HG03439 (cell line): Measurements from ENCODE around the gene NLRP6.
"Not testable (repeated sequence)": the region's sequence is repeated elsewhere in the genome, so short reads cannot be mapped to it uniquely, and the experiment has no call there.

Source experiments
- ATAC-seq: cut with Tn5 transposase; IDR thresholded peaks from one replicate; pipeline ENCODE4 v1.9.1; 2021; ENCODE audit warnings: mild to moderate bottlenecking, moderate library complexity; ENCODE audit not compliant: unreplicated experiment

Gene NLRP6

DNA sequence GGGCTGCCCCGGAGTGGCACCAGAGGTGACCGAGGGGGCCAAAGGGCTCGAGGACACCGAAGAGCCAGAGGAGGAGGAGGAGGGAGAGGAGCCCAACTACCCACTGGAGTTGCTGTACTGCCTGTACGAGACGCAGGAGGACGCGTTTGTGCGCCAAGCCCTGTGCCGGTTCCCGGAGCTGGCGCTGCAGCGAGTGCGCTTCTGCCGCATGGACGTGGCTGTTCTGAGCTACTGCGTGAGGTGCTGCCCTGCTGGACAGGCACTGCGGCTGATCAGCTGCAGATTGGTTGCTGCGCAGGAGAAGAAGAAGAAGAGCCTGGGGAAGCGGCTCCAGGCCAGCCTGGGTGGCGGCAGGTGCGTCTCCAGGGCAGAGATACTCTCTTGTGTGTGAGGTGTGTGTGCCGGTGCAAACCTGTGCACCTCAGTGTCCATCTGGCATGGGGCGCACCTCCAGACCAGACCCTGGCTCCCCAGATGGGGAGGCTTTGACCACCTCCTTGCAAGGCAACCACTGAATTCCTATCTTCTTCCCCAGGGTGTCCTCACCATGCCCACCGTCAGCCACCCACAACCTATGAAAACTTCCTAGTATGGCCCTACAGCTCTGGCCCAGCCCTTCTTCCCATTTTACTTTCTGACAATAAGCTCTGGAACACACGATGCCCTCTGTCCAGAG lies 3.4 kb downstream of the NLRP6 start:
- no peak for ATAC-seq

DNA sequence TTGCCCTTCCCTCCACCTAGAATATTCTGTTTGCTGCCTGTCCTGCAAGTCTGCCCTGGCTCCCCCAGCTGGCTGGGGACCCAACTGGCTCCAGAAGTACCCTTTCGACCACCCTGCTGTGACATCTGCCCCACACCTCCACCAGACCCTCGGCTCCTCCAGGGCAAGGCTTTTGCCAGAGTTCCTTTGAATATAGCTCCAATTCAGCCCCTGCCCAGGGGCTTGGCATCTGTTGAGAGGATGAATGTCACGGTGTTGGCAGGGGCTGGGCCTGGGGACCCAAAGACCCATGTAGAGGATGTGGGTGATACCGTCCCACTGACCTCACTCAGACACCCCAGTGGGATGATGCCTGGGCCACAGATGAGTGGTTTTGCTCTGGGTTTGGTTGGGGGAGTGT lies 4.0 kb downstream of the NLRP6 start:
- no peak for ATAC-seq

DNA sequence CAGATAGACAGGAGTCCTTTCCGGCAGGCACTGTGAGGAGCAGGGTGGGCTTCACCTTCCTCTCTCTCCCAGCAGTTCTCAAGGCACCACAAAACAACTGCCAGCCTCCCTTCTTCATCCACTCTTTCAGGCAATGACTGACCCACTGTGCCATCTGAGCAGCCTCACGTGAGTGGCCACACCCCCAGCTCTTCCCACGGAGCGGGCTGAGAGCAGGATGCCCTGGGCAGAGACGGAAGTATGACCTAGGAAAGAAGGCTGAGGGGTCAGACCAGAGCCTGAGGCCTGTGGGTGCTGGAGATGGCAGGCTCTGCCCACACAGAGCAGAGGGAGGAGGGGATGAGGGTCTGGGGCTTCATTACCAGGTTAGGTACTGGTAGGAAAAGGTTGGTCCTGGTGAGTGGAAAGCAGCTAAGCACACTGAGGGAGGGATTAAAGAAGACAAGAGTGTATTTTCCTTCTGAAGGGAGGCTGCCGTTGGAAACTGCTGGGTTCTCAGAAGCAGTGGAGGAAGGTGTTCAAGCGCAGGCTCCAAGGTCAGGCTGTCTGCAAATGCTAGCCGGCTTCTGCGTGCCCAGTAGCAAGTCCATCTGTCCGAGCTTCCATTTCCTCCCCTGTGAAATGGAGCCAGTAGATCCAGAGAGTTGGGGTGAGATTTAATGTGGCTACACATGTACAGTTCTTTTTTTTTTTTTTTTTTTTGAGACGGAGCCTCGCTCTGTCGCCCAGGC lies 4.6 kb downstream of the NLRP6 start:
- no peak for ATAC-seq

DNA sequence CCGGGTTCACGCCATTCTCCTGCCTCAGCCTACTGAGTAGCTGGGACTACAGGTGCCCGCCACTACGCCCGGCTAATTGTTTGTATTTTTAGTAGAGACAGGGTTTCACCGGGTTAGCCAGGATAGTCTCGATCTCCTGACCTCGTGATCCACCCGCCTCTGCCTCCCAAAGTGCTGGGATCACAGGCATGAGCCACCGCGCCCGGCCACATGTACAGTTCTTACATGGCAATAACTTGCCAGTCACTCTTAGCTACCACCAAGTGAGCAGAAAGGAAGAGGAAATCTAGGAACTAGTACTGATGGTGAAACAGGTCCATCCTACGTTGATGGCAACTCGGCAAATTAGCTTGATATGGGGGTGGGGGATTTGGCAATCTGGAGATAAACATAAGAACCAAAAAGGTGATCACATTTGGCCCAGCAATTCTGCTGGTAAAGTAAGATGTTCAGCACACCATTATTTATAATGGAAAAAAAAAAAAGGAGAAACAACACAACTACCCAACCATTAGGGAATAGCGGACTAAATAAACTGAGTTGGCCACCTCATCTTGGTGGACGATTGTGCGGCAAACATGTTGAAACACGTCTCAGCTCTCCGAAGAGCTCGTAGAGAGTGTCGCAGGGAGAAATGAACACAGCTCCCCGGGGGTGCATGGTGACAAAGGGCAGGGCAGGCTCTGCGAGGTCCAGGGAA lies 5.3 kb downstream of the NLRP6 start:
- ATAC-seq, result no peak

DNA sequence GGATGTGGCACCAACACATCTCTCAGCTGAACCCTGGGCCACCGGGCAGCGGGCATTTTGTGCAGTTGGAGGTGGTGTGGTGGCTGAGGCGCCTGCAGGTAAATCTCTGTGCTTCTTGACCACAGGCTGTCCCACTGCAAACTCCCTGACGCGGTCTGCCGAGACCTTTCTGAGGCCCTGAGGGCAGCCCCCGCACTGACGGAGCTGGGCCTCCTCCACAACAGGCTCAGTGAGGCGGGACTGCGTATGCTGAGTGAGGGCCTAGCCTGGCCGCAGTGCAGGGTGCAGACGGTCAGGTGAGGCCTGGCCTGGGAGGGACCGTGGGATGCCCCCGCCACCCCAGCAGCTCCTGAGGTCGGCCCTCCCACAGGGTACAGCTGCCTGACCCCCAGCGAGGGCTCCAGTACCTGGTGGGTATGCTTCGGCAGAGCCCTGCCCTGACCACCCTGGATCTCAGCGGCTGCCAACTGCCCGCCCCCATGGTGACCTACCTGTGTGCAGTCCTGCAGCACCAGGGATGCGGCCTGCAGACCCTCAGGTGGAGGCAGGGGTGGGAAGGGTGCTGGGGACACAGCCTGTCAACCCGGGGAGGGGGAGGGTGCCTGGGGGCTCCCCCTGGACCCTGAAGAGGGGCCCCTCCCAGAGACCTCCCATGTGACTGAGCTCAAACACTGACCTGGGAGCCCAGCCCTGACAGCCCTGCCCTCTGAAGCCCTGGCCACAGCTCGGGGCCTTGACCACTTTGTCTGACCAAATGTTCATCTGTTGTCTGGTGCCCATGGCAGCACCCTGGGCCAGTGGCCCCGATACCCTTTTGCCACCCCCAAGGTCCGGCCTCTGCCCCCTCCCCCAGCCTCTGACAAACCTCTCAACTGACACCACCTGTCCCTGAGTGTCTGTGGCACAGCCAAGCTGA lies 6.2 kb downstream of the NLRP6 start:
- no peak for ATAC-seq

DNA sequence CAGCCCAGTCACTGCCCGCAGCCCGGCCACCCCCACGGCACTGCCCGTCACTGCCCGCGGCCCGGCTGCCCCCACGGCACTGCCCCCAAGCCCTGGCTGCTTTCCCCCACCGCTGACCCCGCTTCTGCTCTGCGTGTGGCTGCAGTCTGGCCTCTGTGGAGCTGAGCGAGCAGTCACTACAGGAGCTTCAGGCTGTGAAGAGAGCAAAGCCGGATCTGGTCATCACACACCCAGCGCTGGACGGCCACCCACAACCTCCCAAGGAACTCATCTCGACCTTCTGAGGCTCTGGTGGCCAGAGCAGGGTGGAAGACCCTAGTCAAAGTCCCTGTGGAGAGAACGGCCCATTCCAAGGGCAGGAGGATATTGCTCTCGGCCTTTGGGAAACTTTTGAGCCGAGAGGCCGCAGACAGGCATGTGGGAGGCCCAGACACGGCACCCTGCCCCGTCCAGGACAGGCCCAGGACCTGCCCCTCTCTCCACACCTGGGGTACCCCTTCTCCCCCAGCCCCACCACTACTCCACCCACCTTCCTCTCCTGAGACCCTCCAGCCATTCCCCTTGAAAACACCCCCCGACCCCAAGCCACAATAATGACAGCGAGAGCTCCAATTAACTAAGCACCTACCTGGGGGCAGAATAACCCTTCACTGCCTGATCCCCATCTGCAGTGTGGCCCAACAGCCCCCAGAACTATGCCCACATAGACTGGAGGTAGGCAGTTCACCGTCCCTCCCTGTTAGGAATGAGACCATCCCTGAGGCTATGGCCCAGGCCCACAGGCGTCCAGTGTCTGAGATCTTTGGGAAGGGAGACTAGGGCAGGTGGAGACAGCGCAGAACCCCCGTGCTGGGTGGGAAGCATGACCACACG lies 7.0 kb downstream of the NLRP6 start:
- ATAC-seq, result no peak

DNA sequence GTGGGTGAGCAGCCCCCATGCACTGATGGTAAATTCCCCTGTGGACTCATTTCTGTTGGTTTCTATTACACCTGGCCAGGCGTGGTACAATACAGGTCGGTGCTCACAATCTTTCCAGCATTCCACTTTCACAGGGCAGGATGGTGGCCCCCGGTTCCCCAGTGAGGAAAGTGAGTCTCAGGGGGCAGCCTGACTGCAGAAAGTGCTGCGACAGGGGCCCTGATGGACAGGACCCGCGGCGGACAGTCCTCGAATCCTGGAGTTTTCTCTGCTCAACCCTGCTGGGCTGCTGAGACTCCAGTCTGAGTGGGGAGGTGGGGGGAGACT lies 7.7 kb downstream of the NLRP6 start:
- ATAC-seq, result no peak

DNA sequence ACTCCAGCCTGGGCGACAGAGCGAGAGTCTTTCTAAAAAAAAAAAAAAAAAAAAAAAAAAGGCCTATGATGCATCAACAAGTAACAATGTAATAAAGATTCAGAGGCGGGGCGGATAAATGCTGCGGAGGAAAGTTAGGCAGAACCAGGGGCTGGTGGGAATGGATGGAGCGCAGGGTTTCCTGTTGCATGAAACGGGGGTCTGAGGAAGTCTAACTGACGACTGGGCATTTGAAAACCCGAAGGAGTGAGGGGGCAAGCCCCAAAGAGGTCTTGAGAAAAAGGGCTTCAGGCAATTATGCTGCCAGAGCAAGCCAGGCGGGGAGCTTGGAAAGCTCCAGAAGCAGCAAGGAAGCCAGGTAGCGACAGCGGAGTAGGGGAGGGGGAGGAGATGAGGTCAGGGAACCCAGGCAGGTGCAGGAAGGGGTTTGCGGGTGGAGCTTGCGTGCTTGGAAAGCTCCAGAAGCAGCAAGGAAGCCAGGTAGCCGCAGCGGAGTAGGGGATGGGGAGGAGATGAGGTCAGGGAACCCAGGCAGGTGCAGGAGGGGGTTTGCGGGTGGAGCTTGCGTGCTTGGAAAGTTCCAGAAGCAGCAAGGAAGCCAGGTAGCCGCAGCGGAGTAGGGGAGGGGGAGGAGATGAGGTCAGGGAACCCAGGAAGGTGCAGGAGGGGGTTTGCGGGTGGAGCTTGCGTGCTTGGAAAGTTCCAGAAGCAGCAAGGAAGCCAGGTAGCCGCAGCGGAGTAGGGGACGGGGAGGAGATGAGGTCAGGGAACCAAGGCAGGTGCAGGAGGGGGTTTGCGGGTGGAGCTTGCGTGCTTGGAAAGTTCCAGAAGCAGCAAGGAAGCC lies 9.0 kb downstream of the NLRP6 start:
- ATAC-seq, result not testable (repeated sequence)

DNA sequence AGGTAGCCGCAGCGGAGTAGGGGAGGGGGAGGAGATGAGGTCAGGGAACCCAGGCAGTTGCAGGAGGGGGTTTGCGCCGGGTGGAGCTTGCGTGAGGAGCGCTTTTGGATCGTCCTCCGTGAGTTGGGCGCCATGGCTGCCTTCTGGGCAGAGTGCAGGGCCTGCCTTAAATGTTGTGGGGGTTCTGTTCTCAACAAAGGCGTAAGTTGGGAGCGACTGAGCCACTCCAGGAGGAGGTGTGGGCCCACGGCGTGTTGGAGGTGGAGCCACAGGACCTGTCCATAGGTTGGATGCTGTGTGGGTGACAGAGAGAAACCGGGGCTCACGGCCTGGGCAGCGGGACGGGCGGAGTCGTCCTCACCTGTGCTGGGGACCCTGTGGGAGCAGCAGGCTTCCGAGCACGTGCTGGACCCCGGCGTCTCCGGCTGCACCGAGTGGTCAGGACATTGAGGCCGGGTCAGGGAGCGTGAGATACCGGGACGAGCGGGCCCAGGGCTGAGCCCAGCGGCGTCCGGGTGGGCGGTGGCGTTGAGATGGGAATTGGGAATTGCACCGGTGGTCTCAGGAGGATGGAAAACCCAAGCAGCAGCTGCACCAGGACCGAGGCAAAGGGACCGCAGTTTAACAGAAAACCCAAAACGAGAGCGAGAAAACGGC lies 9.7 kb downstream of the NLRP6 start:
- ATAC-seq, result no peak

DNA sequence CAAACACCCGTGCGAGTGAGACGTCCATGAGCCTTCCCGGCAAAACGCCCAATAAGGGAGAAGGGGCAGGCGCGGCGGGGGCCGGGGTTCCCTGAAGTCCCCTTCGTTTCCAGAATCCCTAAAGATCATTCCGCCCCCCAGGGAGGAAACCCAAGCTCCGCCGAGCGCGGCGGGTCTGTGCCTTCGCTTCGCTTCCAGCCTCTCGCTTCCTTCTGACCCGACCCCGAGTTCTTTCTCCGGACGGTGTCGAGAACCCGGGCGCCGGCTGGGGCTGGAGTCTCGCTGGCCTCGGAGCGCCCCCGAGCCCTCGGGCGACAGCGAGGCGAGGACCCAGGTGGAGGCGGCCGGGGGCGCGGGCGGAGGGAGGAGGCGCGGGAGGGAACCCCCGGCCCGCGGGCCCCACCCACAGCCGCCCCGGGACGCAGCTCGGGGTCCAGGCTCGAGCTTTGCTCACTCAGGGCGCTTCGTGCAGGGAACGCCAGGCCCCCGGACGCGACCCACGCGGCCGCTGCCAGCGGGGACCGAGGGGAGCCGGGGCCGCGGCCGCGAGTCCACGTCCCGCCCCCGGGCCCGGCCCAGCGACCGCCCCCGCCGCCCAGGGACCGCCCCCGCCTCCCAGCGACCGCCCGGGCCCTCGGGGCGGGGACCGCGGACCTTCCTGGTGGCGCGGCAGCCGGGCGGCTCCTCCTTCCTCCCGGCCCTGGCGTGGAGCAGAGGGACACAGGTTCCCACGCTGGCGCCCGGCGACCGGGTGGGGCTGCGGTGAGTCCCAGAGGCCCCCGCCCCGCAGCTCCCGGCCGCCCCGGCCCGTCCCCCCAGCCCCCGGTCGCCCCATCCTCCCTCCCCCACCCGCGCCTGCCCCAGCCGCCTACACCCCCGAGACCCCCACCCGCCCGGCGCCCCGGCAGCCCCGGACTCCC lies 10.5 kb downstream of the NLRP6 start, which contains the start of gene PGGHG:
Gene PGGHG (plus strand): TSS at position 649 of the 920 bp plus-strand sequence. CDS start 691 bp downstream, outside the sequence.
- no peak for ATAC-seq

DNA sequence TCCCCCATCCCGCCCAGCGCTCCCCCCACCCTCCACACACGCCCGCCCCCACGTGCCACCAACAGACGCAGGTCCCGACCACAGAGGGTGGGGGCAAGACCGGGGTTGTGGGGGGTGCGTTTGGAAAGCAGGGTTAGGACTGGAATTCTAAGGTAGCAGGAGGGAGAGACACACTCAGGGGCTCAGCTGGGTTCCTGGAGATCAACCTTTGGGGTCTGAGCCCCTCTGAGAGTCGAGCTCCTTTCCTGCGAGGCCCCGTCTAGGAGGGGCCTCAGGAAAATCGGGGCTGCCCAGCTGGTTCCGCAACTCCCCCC lies 11.1 kb downstream of the NLRP6 start:
- no peak for ATAC-seq

DNA sequence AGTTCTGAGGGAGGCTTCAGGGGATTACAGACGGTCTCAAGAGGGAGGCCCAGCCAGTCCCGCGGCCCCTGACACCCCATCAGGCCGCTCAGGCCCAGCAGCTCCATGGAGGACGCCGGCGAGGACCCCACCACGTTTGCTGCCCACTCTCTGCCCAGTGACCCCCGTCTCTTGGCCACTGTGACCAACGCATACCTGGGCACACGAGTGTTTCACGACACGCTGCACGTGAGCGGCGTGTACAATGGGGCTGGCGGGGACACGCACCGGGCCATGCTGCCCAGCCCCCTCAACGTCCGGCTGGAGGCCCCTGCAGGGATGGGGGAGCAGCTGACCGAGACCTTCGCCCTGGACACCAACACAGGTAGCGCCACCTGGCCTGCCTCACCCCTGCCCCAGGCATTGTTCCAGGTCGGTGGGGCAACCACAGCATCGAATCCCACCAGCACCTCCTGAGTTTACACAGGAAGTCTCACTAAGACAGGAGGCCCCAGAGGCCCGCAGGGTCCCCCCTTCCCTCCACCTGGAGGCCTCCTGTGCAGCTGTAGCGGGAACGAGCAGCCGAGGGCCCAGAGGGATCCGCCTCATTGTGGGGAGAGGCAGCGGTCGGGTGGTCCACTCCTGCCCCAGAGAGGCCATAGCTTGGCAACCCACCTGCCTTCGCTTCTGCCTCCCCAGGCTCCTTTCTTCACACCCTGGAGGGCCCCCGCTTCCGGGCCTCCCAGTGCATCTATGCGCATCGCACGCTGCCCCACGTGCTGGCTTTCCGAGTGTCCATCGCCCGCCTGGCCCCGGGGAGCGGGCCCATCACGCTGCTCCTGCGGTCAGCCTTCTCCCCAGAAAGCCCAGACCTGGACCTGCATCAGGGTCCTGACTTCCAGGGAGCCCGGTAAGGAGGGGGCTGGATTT lies 11.8 kb downstream of the NLRP6 start:
- ATAC-seq, result no peak

DNA sequence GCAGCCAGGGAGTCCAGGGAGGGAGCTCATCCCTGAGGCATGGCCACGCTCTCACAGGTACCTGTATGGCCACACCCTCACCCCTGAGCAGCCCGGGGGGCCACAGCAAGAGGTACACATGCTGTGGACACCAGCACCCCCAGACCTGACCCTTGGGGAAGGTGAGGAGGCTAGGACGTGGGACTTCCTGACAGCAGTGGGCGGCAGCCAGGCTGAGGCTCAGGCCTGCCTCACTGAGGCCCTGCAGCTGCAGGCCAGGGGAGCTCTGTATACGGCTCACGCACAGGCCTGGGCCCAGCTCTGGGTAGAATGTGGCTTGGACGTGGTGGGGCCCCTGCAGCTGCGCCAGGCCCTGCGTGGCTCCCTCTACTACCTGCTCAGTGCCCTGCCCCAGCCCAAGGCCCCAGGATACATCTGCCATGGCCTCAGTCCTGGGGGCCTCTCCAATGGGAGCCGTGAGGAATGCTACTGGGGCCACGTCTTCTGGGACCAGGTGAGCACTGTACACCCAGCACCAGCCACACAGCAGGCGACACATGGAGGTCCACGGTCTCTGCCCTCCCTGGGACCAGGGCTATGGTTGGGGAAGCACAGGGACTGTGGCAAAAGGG lies 12.5 kb downstream of the NLRP6 start:
- no peak for ATAC-seq

DNA sequence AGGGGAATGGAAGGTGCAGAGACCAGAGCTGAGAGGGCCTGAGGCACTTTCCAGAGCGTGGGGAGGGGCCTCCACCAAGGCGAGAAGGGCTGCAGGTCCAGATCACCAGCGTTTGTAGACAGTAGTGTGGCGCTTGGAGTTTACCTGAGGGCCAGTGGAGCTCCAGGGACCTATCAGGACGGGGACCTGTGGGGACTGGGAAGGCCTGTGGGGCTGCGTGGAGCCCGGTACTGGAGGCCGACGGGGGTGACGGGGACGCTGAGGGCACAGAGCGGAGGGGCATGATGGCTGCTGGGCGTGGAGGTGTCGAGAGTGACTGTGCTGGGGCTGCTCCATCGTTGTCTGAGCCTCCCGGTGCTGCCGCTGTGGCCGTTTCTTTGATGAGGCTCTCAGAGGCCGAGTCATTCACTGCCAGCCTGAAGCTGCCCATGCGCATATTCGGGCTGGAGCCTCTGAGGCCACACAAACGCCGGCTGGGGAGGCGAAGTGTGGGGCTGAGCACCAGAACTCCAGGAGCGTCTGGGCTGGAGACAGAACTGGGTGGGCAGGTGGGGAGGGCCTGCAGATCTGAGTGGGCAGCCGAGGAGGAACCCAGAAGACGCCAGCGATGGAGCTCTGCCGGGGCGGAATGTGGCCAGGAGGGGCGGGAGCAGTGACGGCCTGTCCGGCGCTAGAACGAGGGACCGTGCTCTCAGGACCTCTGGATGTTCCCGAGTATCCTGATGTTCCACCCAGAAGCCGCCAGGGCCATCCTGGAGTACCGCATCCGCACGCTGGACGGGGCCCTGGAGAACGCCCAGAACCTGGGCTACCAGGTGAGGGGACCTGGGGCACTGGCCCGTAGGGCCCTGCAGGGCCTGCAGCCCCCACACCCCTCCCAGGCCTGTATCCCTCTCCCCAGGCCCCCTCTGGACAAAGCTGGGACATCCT lies 13.3 kb downstream of the NLRP6 start:
- no peak for ATAC-seq
